ENCODE measurements around the gene CA9.

DNA sequence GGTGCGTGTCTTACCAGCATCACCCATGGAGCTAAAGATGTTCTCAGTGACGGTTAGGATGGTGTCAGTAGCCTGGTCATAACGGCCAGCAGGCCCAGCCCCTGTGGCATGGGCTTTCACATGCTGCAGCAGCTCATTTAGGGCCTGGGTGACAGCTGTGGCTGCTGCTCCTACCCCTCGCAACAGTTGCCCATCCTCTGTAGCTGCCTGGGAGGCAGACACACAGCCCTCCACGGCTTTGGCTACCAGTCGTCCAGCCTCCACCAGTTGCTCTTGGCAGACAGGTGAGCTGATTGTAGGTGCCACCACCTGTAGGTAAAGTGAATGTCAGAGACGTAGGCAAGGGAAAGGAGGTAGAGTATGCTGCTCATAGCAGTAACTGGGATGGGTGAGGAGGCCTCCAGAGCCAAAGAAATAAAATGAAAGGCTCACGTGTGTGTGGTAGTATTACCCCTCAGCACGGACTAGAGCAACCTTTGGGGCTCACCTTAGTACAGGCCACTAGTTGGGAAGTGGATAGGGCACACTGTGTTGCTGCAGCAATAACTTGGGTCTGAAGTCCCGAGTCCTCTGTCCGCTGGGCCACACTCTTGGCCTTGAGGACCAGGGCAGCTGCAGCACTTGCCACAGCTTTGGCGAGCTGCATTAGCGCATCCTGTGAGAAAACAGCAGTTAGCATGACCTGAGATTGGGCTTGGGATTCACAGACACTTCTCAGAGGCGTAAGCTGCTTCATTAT lies 43.6 kb downstream of the CA9 start:
- TF ChIP-seq SP1 (IDR thresholded peaks at IDR 0.05) (no peak), ARNT (IDR thresholded peaks at IDR 0.05) (no peak), NFRKB (IDR thresholded peaks at IDR 0.05) (no peak), FOXK2 (IDR thresholded peaks at IDR 0.05) (no peak), FOXM1 (IDR thresholded peaks at IDR 0.05; ENCODE audit: borderline replicate concordance) (no peak), TARDBP (IDR thresholded peaks at IDR 0.05) (no peak), SUZ12 (IDR thresholded peaks at IDR 0.05) (no peak), BHLHE40 (IDR thresholded peaks at IDR 0.05; ENCODE audit: borderline replicate concordance) (no peak), ELF4 (IDR thresholded peaks at IDR 0.05) (no peak), LEF1 (IDR thresholded peaks at IDR 0.05; ENCODE audit: borderline replicate concordance) (no peak)
- TF ChIP-seq, protein P1, sequence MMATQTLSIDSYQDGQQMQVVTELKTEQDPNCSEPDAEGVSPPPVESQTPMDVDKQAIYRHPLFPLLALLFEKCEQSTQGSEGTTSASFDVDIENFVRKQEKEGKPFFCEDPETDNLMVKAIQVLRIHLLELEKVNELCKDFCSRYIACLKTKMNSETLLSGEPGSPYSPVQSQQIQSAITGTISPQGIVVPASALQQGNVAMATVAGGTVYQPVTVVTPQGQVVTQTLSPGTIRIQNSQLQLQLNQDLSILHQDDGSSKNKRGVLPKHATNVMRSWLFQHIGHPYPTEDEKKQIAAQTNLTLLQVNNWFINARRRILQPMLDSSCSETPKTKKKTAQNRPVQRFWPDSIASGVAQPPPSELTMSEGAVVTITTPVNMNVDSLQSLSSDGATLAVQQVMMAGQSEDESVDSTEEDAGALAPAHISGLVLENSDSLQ (IDR thresholded peaks at IDR 0.05): no peak
